ENCODE data around the gene SOX9.

DNA sequence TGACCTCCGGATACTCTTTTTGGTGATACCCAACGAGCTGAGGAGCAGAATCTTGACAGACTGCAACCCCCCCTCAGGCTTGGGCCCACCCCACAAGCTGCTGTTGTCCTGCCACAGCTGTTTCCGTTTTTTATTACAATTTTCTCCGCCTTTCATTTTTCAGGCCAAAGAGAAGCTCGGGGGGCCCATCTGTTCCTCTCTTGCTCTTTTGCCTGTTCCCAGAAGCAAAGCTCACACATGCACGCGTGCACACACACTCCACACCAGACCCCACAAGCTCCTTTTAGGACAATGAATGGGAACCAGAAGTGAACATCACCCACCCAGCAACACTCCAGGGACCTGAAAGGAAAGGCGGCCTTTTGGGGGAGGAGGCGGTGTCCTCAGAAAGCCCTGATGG lies 16.3 kb downstream of the SOX9 start:
- TF ChIP-seq L3MBTL2 (conservative IDR thresholded peaks at IDR 0.05) (no peak), FOXM1 (IDR thresholded peaks at IDR 0.05; ENCODE audit: borderline replicate concordance) (no peak), BHLHE40 (IDR thresholded peaks at IDR 0.05; ENCODE audit: borderline replicate concordance) (no peak), HDGF (IDR thresholded peaks at IDR 0.05; ENCODE audit: borderline replicate concordance) (no peak), FOXA1 (IDR thresholded peaks at IDR 0.05) (no peak), PKNOX1 (IDR thresholded peaks at IDR 0.05) (no peak), NFRKB (IDR thresholded peaks at IDR 0.05) (no peak)
